Uterus (tissue), 2 donors: Measurements from ENCODE around the gene HELT.

Experiments
- CTCF ChIP-seq, 4 experiments: fragments of 200-600 bp in 2 of 4; fragments of 450-650 bp in 2 of 4; sonication (generic) in 2 of 4; IDR thresholded peaks; one replicate each; pipeline ENCODE4 v1.5.1; 2016 to 2019; ENCODE audit warnings: antibody characterized with exemption in 4 of 4, mild to moderate bottlenecking in 2 of 4, moderate library complexity in 1 of 4
- POLR2A ChIP-seq, 2 donors: fragments of 450-650 bp; IDR thresholded peaks; one replicate each; pipeline ENCODE4 v1.6.1; 2016; ENCODE audit warnings: antibody characterized with exemption in 2 of 2, mild to moderate bottlenecking in 1 of 2, moderate library complexity in 1 of 2

- TF ChIP-seq CTCF (IDR thresholded peaks at IDR 0.05) (no peak), POLR2A (IDR thresholded peaks at IDR 0.05) (no peak)
These were observed 35.5 kb downstream of the HELT start for GRCh38 chr4:185053746-185054145.
